Vagina (tissue), 2 donors: ENCODE results near the gene PTBP1.

ENCODE experiments used
- CTCF ChIP-seq, 3 experiments: fragments of 450-650 bp in 2 of 3; fragments of 200-600 bp in 1 of 3; sonication (generic) in 1 of 3; IDR thresholded peaks; one replicate each; pipeline ENCODE4 v1.5.1; 2017 to 2019; ENCODE audit warnings: antibody characterized with exemption in 3 of 3, mild to moderate bottlenecking in 2 of 3, moderate library complexity in 2 of 3
- POLR2AphosphoS5 ChIP-seq, 2 donors: sonication (generic); formaldehyde crosslinking; IDR thresholded peaks; one replicate each; pipeline ENCODE4 v1.9.0; 2017; ENCODE audit warnings: antibody characterized with exemption in 2 of 2, mild to moderate bottlenecking in 2 of 2, low read depth in 1 of 2; ENCODE audit not compliant: insufficient read depth in 1 of 2

- no peak for TF ChIP-seq POLR2AphosphoS5 (IDR thresholded peaks at IDR 0.05; ENCODE audit: insufficient read depth in 1 of 2, low read depth in 1 of 2)
- no peak for TF ChIP-seq CTCF (IDR thresholded peaks at IDR 0.05)
Observed at GRCh38 chr19:795691-796581, 1.3 kb upstream of the PTBP1 start.
